HG02678 (cell line): ENCODE results near the gene ZNF146.
"Not testable (repeated sequence)": the region's sequence is repeated elsewhere in the genome, so short reads cannot be mapped to it uniquely, and the experiment has no call there.

Experiments used
- ATAC-seq: cut with Tn5 transposase; IDR thresholded peaks from one replicate; pipeline ENCODE4 v1.9.1; 2021; ENCODE audit warnings: mild to moderate bottlenecking, moderate library complexity; ENCODE audit not compliant: unreplicated experiment

ZNF146 gene

DNA sequence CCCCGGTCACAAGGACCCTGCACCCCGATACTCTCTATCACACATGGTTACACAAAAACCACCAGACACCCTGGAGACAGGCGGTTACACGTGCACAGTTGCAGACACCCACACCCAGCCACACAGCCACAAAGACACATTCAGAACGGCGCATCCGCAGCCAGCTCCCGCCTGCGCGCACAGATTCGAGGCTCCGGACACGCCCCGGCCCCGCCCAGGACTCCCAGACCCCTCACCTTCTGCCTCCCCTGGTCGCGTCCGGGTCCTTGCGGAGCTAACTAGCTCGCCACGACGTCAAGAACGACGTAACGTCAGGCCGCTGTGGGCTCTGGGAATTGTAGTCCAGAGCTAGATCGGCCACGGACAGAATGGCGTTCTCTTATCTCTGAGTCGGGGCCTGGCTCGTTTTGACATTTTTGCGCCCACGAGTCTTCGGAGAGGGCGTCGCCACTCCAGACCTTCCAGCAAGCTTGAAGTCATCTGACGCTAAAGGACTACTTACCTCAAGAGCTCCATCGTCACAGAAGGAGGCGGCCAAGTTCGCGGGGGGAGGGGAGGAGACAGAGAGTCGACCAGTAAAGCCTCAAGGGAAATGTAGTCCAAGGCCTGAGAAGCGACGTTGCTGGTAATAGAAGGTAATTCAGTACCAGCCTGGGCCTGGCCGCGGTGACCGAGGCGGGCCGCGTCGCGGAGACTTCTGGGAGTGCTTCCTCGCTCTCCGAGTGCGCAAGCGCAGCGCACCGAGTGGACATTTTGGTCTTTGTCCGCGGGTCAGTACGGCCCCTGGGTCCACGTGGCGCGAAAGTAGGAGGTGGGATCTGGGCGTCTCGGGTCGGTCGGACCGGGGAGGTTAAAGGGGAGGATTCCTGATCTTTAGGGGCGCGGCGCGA, at the start of gene ZNF146, which contains the start of gene ZNF565:
Gene ZNF146, plus strand, starts transcription at position 721 of the 890 bp plus-strand sequence. CDS start 21,335 bp downstream, outside the sequence.
Gene ZNF565, minus strand, starts transcription at position 280 of the 890 bp plus-strand sequence. CDS start 12,680 bp downstream, outside the sequence.
- ATAC-seq = peak; percentile 92

DNA sequence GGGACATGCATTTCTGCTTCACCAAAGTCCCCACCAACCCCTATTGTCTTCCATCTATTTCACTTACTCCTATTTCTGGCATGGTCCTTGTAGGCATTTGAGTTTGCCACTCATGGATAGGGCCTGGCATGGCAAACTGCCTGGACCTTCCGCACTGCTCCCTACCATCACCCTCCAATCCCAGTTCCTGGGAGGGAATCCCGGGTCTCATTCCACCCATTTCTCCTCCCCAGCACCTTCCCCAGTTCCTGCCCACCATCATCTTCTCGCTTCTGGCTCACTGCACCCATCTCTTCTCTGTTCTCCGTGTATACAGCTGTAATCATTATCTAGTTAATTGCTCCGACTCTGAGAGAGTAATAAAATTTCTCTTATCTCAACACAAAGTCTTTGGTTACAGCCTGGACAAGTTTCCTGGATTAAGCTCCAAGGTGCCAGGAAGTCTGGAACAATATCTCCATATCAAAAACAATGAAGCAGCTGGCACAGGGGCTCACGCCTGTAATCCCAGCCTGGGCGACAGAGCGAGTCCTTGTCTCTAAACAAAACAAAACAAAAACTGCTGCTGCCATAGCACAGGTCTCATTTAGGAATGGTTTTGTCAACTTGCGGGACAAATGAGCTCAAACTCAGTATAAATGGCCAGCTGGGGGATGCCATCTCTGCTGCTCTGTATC, 45.7 kb upstream of the ZNF146 start:
- ATAC-seq = no peak

DNA sequence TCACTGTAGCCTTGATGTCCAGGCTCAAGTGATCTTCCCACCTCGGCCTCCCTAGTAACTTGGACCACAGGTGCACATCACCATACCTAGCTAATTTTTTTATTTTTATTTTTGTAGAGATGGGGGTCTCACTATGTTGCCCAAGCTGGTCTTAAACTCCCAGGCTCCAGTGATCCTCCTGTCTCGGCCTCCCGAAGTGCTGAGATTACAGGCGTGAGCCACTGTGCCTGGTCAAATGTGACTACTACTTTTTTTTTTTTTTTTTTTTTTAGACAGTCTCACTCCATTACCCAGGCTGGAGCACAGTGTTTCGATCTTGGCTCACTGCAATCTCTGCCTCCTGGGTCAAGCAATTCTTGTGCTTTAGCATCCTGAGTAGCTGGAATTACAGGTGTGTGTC, 42.1 kb upstream of the ZNF146 start:
- no peak for ATAC-seq

DNA sequence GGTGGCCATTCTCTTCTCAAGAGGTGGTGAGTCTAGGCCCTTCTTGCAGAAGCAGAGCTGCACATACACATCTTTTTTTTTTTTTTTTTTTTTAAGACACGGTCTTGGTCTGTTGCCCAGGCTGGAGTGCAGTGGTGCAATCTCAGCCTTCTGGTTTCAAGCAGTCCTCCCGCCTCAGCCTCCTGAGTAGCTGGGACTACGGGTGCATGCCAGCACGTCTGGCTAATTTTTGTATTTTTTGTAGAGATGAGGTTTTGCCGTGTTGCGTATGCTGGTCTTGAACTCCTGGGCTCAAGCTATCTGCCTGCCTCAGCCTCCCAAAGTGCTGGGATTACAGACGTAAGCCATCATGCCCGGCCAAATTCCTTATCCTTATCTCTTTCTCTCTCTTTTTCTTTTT, 41.1 kb upstream of the ZNF146 start:
- ATAC-seq = not testable (repeated sequence)

DNA sequence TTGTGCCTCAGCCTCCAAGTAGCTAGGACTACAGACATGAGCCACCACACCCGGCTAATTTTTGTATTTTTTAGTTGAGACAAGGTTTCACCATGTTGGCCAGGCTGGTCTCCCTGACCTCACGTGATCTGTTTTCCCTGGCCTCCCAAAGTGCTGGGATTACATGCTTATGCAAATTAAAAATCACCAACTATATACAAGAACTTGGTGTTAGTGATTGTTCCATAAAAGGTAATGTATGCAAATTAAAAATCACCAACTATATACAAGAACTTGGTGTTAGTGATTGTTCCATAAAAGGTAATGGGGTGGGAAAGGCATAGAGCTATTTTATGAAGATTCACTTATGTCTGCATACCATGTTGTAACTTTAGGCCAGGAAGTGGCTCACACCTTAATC, 35.8 kb upstream of the ZNF146 start:
- not testable (repeated sequence) for ATAC-seq

DNA sequence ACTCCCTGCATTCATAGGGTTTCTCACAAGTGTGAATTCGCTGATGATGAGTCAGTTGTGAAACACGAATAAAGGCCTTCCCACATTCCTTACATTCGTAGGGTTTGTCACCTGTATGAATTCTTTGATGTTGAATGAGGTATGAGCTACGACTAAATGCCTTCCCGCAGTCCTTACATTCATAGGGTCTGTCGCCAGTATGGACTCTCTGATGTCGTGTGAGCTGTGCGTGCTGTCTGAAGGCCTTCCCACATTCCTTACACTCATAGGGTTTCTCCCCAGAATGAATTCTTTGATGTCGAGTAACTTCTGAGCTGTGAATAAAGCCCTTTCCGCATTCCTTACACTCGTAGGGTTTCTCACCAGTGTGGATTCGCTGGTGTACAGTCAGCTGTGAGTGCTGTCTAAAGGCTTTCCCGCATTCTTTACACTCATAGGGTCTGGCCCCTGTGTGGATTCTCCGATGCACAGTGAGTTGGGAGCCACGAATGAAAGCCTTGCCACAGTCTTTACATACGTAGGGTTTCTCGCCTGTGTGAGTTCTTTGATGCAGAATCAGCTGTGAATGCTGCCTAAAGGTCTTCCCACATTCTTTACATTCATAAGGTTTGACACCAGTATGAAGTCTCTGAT, 32.2 kb upstream of the ZNF146 start:
- ATAC-seq = no peak

DNA sequence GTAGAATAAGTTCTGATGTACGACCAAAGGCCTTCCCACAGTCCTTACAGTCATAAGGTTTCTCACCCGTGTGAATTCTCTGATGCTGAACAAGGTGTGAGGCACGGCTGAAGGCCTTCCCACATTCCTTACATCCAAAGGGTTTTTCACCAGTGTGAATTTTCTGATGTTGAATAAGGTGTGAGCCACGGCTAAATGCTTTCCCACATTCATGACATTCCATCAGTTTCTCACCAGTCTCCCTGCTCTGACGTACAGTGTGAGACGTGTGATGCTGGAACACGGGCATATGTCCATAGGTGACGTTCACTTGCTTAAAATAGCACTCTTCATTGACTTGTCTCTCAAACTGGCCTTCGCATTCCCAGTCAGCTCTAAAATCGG, 31.7 kb upstream of the ZNF146 start:
- no peak for ATAC-seq

DNA sequence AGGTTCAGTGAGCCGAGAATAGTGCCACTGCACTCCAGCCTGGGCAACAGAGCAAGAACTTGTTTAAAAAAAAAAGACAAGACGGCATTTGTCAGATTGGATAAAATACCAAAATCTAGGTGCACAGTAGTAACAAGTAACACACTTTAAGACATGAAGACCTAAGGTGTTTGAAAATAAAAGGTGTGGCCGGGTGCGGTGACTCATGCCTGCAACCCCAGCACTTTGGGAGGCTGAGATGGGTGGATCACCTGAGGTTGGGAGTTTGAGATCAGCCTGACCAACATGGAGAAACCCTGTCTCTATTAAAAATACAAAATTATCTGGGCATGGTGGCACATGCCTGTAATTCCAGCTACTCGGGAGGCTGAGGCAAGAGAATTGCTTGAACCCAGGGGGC, 28.2 kb upstream of the ZNF146 start:
- not testable (repeated sequence) for ATAC-seq

DNA sequence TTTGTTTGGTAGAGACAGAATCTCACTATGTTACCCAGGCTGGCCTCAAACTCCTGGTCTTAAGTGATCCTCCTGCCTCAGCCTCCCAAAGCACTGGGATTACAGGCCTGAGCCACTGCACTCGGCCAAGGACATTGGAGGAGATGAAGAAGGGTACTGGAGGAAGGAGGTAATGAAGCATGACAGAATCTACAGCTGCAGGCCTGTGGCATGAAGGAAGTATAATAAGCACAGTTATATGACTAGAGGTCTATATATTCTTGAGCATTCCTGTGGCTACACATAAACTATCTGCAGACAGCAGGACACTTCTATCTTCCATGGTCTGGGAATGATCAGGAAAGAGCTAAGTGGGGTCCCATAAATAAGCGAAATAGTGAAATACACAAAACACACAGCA, 18.7 kb upstream of the ZNF146 start:
- no peak for ATAC-seq

DNA sequence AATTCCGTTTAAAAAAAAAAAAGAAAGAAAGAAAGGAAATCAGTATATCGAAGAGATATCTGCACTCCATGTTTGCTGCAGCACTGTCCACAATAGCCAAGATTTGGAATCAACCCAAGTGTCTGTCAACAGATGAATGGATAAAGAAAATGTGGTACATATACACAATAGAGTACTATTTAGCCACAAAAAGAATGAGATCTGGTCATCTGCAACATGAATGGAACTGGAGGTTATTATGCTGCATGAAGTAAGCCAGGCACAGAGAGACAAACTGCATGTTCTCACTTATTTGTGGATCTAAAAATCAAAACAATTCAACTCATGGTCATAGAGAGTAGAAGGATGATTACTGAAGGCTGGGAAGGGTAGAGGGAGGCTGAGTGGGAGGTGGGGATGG, 16.8 kb upstream of the ZNF146 start:
- no peak for ATAC-seq

DNA sequence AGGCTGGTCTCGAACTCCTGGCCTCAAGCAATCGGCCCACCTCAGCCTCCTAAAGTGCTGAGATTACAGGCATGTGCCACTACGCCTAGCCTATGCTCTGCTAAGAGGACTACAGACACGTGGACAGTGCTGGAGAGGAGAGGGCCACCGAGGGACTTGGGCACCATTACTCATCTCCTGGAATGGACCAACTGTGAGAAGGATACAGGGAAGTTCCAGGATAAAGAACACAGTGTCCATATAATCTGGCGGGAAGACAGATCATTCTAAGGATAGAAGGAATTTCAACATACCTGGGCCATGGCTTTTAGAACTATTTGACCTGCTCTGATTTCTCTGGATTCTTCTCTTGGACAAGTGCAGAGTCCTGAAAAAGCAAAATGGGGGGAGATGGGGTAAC, 13.2 kb upstream of the ZNF146 start:
- no peak for ATAC-seq

DNA sequence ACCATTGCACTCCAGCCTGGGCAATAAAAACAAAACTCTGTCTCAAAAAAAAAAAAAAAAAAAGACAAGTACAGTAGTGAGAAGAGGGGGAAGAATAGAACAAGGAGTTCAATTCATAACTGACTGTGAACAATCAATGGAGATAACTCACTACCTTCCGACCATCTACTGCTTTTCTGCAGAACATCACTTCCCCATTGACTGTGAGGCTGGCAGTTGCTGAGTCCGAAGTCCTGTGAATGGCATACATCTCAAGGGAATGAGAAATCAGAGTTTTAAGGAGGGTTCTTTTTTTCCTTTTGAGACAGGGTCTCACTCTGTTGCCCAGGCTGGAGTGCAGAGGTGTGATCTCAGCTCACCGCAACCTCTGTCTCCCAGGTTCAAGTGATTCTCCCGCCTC, 11.6 kb upstream of the ZNF146 start:
- ATAC-seq = no peak

DNA sequence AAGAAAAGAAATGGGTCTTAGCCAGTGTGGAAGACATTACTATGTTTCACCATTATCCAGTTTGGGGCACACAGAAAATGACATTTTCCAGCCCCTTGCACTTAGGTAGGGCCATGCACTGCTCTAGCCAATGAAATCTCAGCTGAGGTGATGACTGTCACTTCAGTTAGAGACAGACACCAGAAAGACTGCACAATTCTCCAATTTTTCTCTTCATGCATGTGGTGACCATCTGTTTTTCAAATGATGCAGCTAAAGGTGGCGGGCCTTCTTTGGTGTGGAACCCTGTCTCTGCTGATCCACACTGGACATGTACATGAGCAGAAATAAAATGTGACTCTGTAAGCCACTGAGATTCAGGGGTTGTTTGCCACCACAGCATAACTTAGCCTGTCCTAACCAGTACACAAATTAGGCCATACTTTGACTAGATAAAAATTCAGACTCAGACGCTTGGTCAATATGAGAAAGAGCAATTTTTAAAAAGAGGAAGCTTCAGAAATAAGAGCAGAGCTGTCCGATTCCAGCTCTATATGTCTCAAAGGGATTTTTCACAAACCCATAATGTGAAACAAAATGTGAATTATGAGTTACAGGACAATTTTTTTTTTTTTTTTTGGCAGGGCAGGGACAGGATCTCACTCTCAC, 7.2 kb upstream of the ZNF146 start:
- ATAC-seq = peak; percentile 68

DNA sequence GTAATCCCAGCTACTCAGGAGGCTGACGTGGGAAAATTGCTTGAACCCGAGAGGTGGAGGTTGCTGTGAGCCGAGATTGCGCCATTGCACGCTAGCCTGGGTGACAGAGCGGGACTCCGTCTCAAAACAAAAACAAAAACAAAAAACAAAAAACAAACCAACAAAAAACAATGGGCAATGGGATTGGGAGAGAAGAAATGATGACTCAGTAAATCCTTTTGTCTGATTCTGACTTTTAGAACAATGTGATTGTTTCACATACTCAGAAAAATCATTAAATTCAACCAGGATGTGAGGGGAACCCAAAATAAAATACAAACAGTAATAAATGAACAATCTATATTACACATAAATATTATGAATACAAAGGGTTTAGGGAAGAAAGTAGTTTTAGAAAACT, 5.5 kb upstream of the ZNF146 start:
- no peak for ATAC-seq

DNA sequence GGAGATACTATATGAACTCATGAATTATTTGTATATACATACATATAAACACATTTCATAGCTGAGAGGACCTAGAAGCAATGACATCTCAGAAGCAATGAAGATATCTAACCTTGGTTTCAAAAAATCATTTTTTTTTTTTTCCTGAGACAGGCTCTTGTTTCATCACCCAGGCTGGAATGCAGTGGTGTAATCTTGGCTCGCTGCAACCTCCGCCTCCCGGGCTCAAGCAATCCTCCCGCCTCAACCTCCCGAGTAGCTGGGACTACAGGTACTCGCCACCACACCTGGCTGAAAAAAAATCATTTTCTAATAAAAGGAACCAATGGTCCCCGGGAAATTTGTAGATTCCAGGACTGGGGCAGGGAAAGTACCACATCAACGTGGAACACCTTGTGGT, 4.4 kb upstream of the ZNF146 start:
- ATAC-seq = no peak

DNA sequence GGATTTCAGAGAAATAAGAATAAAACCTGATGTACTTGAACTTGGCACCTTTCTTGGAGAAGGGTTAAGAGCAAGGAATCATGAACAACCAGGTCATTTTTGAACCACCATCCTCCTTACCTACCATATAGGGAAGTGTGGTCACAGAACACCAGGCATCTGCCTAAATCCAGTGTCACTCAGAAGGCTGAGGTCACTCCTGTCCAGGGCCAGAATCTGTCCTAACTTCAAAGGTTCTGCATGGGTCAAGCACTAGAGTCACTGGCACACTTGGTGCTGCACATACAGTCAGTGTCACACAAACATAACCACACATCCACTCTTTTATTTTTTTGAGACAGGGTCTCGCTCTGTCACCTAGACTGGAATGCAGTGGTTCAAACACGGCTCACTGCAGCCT, 2.0 kb upstream of the ZNF146 start:
- ATAC-seq = no peak

DNA sequence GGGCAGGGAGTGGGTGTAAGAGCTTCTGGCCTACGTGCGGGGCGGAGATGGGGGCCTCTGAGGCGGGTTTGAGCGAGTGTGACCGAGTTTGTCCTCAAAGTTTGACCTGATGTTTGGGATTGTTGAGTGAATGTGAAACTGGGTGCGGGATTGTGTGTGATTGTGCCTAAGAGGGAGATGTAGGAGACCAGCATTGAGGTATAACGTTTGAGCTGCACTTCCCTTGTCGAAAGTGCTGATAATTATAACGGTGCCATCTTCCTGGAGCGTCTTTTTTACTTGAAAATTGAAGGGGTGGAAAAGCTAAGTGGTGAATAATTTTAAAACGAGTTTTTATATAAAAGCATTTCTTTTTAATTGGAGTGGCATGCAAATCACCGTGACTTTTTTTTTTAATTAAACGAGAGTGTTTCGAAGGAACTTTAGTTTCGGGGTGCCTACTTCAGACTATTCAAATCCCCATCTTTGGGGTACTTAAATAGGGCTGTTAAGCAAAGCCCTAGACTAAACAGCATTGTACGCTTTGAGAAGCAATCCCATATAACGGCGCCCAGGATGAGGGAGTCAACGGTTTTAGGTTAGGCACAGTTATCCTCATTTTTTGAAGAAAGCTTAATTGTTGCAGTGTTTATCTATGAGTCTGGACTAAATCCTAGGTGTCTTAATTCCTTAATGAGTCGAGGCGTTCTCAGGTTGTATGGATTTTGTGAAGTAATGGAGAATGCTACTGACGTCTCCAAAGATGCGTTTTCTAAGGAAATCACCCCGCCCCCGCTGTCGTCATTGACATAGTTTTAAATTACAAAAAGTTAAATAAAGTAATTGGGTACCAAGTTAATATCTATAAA, 594 bp downstream of the ZNF146 start:
- no peak for ATAC-seq

DNA sequence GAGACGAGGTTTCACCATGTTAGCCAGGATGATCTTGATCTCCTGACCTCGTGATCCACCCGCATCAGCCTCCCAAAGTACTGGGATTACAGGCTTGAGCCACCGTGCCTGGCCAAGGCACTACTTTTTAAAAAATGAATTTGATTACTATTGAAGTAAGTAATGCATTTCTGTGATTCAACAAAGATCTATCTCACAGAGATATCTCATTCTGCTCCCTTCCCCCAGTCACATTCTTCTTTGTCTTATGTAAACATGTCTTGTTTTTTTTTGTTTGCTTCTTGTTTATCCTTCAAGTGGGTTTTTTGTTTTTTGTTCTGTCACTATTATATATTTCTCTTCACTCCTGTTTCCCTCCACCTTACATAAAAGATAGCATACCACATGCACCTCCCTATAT, 6.6 kb downstream of the ZNF146 start:
- no peak for ATAC-seq

DNA sequence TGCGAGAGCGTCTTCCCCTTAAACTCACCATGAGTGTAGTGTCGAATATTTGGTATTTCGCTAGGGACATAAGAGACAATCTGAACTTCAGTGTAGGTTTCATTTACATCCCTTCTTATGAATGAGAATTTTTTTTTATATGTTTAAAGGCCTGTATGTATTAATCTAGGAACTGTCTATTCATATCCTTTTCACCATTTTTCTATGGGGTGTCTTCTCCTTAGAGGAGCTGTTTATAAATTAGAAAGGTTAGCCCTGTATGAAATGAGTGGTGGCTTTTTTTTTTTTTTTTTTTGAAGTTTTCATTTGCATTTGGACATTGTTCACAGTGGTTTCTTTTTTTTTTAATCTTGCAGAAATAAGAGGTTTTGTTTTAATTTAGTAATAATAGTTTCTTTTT, 7.6 kb downstream of the ZNF146 start:
- ATAC-seq = no peak

DNA sequence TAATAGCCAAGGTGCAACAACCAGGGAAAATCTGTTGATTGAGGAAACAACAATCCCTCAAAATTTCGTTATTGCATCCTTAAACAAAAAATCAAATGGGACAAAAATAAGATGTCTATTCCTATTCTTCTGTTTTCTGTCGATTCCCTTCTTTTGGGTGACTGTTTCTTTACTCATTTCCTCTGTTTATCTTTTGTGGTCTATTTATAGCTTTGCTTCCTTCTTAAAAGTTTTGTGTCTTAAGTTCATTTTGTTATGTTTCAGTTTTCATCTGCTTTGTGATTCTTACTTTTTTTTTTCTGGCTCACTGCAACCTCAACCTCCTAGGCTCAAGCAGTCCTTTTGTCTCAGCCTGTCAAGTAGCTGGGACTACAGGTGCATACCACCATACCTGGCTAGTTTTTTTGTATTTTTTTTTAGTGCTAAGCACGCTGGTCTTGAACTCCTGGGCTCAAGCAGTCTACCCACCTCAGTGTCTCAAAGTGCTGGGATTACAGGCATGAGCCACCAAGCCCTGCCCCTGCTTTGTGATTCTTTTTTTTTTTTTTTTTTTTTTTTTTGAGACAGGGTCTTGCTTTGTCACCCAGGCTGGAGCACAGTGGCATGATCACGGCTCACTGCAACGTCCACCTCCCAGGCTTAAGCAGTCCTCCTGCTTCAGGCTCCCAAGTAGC, 10.4 kb downstream of the ZNF146 start:
- no peak for ATAC-seq
